Type B pancreatic cell (in vitro differentiated cells): ENCODE results near the gene IKZF3. TPM values are rescaled to one million over a fixed set of nuclear protein-coding genes. Genes with fewer than 3 reads are reported as not detected.
"Not testable (repeated sequence)": the region's sequence is repeated elsewhere in the genome, so short reads cannot be mapped to it uniquely, and the experiment has no call there.

Experiments used
- DNase-seq: peaks from one replicate; pipeline ENCODE4 v3.0.0; 2021; ENCODE audit warnings: mixed read lengths; ENCODE audit not compliant: unreplicated experiment; ENCODE audit errors: extremely low spot score
- H3K27ac Mint-ChIP-seq: 2 replicates; pipeline ENCODE4 v1.8.0; 2021; ENCODE audit warnings: mild to moderate bottlenecking, mixed read lengths
- H3K27me3 Mint-ChIP-seq: 2 replicates; pipeline ENCODE4 v1.8.0; 2021; ENCODE audit warnings: mixed read lengths
- H3K36me3 Mint-ChIP-seq: 2 replicates; pipeline ENCODE4 v1.8.0; 2021; ENCODE audit warnings: mixed read lengths
- H3K4me1 Mint-ChIP-seq: one replicate; pipeline ENCODE4 v1.8.0; 2021; ENCODE audit warnings: mixed read lengths; ENCODE audit not compliant: unreplicated experiment
- H3K4me3 Mint-ChIP-seq: 2 replicates; pipeline ENCODE4 v1.8.0; 2021; ENCODE audit warnings: mild to moderate bottlenecking, mixed read lengths
- H3K9me3 Mint-ChIP-seq: 2 replicates; pipeline ENCODE4 v1.8.0; 2021; ENCODE audit warnings: mixed read lengths
- CTCF ChIP-seq: fragments of 200-600 bp; sonication (generic); conservative IDR thresholded peaks from 2 replicates; pipeline ENCODE4 v1.5.0; 2021; ENCODE audit warnings: antibody characterized with exemption, mild to moderate bottlenecking
- total RNA-seq: library from RNA; stranded (reverse); gene quantifications from 2 replicates; pipeline ENCODE4 v1.2.1, GENCODE V29; 2021; ENCODE audit warnings: low replicate concordance

The IKZF3 gene
- total RNA-seq, 1 donor from 2014 or later, result 0.19 TPM

- Mint-ChIP-seq H3K27me3 (peaks cover 13% of the 10 kb centered on the region), H3K9me3 (no peaks in the 10 kb centered on the region), H3K4me1 (peaks cover 5% of the 10 kb centered on the region), H3K27ac (no peak overlapping the region), H3K4me3 (no peak overlapping the region), H3K36me3 (no peaks in the 10 kb centered on the region)
- no peak for TF ChIP-seq CTCF
- no peak for DNase-seq
Observed at GRCh38 chr17:39769974-39770587, 94.0 kb downstream of the IKZF3 start.

GRCh38 chr17:39767147-39767546 lies 97.0 kb downstream of the IKZF3 start:
- TF ChIP-seq CTCF, result no peak
- H3K27me3 Mint-ChIP-seq, result peaks cover 15% of the 10 kb centered on the region

DNA sequence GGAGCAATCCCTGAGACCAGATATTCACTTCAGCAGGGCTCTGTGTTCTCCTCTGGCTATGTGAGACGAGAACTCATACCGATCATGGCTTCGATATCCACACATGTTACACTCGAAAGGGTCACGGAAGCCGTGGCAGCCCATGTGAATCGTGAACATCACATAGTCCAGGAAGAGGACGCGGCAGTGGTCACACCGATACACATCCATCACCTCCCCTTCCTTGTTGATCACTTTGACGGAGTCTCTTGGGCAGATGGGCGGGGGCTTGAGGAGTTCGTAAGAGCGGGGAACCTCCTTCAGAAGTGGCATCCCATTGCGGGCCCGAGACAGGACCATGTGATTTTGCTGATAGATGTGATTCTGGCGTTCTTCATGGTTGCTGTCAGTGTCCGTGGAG lies 98.3 kb downstream of the IKZF3 start:
- DNase-seq, result no peak
- Mint-ChIP-seq H3K9me3 (no peaks in the 10 kb centered on the region), H3K36me3 (no peaks in the 10 kb centered on the region), H3K27ac (no peak overlapping the region), H3K4me3 (no peak overlapping the region), H3K4me1 (peaks cover 5% of the 10 kb centered on the region), H3K27me3 (peaks cover 13% of the 10 kb centered on the region)
- no peak for TF ChIP-seq CTCF

More at GRCh38 chr17:39767147-39767546, 97.0 kb downstream of the IKZF3 start:
- no peaks in the 10 kb centered on the region for H3K36me3 Mint-ChIP-seq
- H3K9me3 Mint-ChIP-seq, result no peaks in the 10 kb centered on the region
- peaks cover 5% of the 10 kb centered on the region for H3K4me1 Mint-ChIP-seq
- no peak overlapping the region for H3K27ac Mint-ChIP-seq
- no peak for DNase-seq
- no peak overlapping the region for H3K4me3 Mint-ChIP-seq

GRCh38 chr17:39765175-39765574 lies 98.9 kb downstream of the IKZF3 start:
- H3K27ac Mint-ChIP-seq, result no peak overlapping the region

DNA sequence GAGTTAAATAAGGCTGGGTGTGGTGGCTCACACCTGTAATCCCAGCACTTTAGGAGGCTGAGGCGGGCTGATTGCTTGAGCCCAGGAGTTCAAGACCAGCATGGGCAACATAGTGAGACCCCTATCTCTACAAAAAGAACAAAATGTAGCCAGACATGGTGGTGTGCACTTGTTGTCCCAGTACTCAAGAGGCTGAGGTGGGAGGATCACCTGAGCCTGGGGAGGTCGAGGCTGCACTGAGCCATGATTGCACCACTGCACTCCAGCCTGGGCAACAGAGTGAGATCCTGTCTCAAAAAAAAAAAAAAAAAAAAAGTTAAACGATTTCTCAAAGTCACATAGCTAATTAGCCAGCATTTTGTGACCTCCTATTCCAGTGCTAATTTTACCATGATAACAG lies 99.9 kb downstream of the IKZF3 start:
- not testable (repeated sequence) for H3K36me3 Mint-ChIP-seq, H3K4me1 Mint-ChIP-seq, H3K27ac Mint-ChIP-seq, DNase-seq, H3K4me3 Mint-ChIP-seq, H3K9me3 Mint-ChIP-seq
- H3K27me3 Mint-ChIP-seq, result peaks cover 13% of the 10 kb centered on the region

More at GRCh38 chr17:39765175-39765574, 98.9 kb downstream of the IKZF3 start:
- peaks cover 13% of the 10 kb centered on the region for H3K27me3 Mint-ChIP-seq
- no peaks in the 10 kb centered on the region for H3K36me3 Mint-ChIP-seq
- H3K4me1 Mint-ChIP-seq, result peaks cover 5% of the 10 kb centered on the region
- no peak for TF ChIP-seq CTCF
- H3K4me3 Mint-ChIP-seq, result no peak overlapping the region
- H3K9me3 Mint-ChIP-seq, result no peaks in the 10 kb centered on the region
- DNase-seq, result no peak

DNA sequence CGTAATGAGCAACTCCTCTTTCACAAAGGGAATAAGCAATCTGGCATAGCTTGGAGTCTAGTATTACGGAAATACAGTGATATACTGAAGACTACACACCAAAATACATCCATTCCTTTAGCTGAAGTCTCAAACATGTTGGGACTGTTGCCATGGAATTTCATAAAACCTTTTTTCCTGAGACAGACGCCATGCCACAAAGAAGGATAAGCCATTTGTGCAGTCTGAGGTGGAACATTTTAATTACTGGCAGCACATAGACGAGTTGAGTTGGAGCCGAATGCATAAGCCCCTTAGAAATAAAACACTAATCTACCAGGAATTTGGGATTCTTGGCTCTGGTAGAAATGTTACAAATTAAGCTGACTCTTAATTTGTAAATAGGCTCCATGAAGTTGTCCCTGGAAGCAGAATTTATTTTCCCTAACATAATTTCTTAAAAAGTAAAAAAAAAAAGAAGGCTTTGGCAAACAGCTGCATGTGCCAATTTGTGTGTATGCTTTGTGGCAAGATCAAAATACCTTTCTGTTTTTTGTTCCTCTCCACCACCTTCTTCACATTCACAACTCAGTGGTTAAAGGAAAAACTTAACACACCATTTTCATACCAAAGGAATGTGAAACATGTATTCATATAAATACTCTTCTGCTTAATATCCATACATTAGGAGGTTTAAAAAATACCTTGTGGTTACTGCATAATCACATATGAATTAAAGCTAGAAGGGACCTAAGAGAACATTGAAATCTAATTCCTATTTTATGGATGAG lies 100.9 kb downstream of the IKZF3 start:
- no peak overlapping the region for H3K27ac Mint-ChIP-seq
- peaks cover 21% of the 10 kb centered on the region for H3K27me3 Mint-ChIP-seq
- no peaks in the 10 kb centered on the region for H3K36me3 Mint-ChIP-seq
- no peak overlapping the region for H3K4me3 Mint-ChIP-seq
- no peak for DNase-seq
- TF ChIP-seq CTCF, result no peak
- H3K4me1 Mint-ChIP-seq, result no peaks in the 10 kb centered on the region
- no peaks in the 10 kb centered on the region for H3K9me3 Mint-ChIP-seq
